Measurements from ENCODE around the gene MOB3A. TPM values are rescaled to one million over a fixed set of nuclear protein-coding genes. Genes with fewer than 3 reads are reported as not detected.
A peak's percentile ranks its signal among the peaks of the same experiment; 100 is the strongest.

Gene MOB3A
- total and polyA plus RNA-seq, 10 of the 15 experiments (the other 5 are each of a cell fraction or from before 2014, with no cell fraction given) = 7.5 to 229 (median 79.4) TPM

DNA sequence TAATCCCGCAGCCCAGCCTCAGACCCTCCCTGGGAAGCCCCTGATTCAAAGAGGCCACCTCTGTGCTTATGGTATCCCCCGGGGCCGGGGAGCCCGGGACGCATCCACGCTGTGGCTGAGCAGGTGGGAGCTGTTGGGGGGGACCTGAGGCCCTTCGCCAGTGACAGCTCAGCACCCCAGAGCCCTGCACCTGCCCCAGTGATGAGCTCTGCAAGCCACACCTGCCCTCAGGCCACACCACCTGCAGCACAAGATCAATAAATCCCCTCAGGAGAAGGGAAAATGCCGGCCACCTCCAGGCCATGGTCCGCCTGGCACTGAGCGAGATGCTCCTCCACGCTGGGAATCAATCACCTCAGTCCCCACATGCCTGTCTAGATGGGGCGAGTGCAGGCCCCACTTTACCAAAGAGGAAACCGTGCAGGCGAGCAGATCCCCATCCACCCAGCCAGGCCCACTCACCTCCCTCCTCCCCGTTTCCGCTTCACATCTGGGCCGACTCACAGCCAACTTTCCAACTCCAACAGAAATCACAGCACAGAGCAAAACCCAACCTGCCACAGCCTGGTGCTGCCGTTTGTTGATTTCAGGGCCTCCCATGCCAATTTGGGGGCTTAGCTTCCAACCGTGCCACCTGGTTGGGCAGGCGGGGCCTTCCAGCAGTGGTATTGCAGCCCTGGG lies 12.8 kb downstream of the MOB3A start (continued):
- no peak; the same call in 1 of the 2 replicates for TF ChIP-seq NR2F1 (conservative IDR thresholded peaks at IDR 0.05)

DNA sequence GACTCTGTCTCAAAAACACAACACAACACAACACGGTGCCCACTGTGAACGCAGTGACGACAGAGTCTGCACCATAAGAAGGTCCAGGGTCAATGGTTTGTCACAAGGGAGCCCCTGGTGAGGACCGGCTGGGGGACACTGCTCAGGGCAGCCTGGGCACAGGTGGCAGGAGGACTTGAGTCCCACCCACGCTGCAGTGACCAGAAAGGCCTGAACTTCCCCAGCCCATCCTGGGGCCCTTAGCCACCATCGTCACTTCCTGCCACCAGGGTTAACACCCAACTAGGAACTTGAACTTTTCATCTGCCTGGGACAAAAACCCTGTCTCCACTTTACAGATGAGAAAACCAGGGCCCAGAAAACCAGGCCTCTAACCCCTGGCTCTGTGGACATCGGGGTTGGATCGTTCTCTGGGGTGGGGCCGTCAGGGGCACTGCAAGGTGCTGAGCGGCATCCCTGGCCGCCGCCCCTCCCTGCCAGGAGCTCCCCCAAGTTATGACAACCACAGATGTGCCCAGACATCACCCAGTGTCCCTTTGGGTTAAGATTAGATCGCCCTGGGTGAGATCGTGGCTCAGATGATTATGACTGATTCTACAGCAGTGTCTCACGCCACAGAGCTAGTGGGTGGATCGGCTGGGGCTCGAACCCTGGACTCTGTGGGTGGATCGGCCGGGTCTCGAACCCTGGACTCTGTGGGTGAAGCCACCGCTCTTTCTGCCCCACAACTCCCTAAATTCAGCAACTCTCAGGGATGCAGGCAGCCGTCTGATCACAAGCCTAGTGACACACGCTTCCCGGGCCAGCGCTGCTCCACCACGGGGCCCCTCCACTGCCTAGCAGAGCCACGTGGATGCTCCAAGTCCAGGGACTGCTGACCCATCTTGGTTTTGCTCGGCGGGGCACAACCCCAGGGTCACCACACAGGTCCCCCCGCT lies 14.0 kb downstream of the MOB3A start:
- 1% methylated on average over 30 of the region's 30 CpGs for WGBS (ENCODE audit: insufficient coverage, insufficient replicate concordance, low lambda C conversion rate, missing lambda C conversion rate)
- POLR2A ChIA-PET = interaction anchor here (1.0 to 3.7 kb wide), 7 partner anchors 12 to 185 kb away, joined by 3 to 60 read pairs (median 5); partner anchors contain the start of gene IZUMO4
- peak overlapping the region; percentile 79 for H3K9ac ChIP-seq (ENCODE audit: control insufficient read depth, insufficient read depth, low read length)
- TF ChIP-seq JUND (IDR thresholded peaks at IDR 0.05; ENCODE audit: low read depth, low read length) (no peak), PML (IDR thresholded peaks at IDR 0.05; ENCODE audit: low read length) (no peak), TCF12 (IDR thresholded peaks at IDR 0.05; ENCODE audit: low read depth, low read length) (0 out of 2 replicates have a peak, but pooled peaks have one; percentile 30), MTA3 (IDR thresholded peaks at IDR 0.05; ENCODE audit: borderline replicate concordance, low read length) (0 out of 2 replicates have a peak, but pooled peaks have one; percentile 12)
- TF ChIP-seq, protein P1, sequence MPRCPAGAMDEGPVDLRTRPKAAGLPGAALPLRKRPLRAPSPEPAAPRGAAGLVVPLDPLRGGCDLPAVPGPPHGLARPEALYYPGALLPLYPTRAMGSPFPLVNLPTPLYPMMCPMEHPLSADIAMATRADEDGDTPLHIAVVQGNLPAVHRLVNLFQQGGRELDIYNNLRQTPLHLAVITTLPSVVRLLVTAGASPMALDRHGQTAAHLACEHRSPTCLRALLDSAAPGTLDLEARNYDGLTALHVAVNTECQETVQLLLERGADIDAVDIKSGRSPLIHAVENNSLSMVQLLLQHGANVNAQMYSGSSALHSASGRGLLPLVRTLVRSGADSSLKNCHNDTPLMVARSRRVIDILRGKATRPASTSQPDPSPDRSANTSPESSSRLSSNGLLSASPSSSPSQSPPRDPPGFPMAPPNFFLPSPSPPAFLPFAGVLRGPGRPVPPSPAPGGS (IDR thresholded peaks at IDR 0.05; ENCODE audit: borderline replicate concordance, insufficient read depth, low read depth, low read length, poor library complexity, severe bottlenecking) = no peak
- TF ChIP-seq, protein P2, sequence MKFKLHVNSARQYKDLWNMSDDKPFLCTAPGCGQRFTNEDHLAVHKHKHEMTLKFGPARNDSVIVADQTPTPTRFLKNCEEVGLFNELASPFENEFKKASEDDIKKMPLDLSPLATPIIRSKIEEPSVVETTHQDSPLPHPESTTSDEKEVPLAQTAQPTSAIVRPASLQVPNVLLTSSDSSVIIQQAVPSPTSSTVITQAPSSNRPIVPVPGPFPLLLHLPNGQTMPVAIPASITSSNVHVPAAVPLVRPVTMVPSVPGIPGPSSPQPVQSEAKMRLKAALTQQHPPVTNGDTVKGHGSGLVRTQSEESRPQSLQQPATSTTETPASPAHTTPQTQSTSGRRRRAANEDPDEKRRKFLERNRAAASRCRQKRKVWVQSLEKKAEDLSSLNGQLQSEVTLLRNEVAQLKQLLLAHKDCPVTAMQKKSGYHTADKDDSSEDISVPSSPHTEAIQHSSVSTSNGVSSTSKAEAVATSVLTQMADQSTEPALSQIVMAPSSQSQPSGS (IDR thresholded peaks at IDR 0.05; ENCODE audit: low read length) = no peak
- TF ChIP-seq, protein P3, sequence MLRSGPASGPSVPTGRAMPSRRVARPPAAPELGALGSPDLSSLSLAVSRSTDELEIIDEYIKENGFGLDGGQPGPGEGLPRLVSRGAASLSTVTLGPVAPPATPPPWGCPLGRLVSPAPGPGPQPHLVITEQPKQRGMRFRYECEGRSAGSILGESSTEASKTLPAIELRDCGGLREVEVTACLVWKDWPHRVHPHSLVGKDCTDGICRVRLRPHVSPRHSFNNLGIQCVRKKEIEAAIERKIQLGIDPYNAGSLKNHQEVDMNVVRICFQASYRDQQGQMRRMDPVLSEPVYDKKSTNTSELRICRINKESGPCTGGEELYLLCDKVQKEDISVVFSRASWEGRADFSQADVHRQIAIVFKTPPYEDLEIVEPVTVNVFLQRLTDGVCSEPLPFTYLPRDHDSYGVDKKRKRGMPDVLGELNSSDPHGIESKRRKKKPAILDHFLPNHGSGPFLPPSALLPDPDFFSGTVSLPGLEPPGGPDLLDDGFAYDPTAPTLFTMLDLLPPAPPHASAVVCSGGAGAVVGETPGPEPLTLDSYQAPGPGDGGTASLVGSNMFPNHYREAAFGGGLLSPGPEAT (IDR thresholded peaks at IDR 0.05; ENCODE audit: low read depth) = no peak
- TF ChIP-seq, protein P4, sequence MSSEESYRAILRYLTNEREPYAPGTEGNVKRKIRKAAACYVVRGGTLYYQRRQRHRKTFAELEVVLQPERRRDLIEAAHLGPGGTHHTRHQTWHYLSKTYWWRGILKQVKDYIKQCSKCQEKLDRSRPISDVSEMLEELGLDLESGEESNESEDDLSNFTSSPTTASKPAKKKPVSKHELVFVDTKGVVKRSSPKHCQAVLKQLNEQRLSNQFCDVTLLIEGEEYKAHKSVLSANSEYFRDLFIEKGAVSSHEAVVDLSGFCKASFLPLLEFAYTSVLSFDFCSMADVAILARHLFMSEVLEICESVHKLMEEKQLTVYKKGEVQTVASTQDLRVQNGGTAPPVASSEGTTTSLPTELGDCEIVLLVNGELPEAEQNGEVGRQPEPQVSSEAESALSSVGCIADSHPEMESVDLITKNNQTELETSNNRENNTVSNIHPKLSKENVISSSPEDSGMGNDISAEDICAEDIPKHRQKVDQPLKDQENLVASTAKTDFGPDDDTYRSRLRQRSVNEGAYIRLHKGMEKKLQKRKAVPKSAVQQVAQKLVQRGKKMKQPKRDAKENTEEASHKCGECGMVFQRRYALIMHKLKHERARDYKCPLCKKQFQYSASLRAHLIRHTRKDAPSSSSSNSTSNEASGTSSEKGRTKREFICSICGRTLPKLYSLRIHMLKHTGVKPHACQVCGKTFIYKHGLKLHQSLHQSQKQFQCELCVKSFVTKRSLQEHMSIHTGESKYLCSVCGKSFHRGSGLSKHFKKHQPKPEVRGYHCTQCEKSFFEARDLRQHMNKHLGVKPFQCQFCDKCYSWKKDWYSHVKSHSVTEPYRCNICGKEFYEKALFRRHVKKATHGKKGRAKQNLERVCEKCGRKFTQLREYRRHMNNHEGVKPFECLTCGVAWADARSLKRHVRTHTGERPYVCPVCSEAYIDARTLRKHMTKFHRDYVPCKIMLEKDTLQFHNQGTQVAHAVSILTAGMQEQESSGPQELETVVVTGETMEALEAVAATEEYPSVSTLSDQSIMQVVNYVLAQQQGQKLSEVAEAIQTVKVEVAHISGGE (CRISPR knock-in tag; IDR thresholded peaks at IDR 0.05) = no peak

More for the DNA sequence above, 14.0 kb downstream of the MOB3A start:
- peaks cover 88% of the 10 kb centered on the region for H3K79me2 ChIP-seq (ENCODE audit: control insufficient read depth, insufficient read depth, low read length)
- in situ Hi-C loops (cut with MboI) (loop anchor here (5.0 to 10.0 kb wide), 2 partner anchors 65 to 817 kb away; partner anchors contain the start of genes BTBD2 and CIRBP), intact Hi-C loops (cut with micrococcal nuclease; ENCODE audit: unreplicated experiment) (no loop called here)
- peaks cover 25% of the 10 kb centered on the region for H4K20me1 ChIP-seq (ENCODE audit: control insufficient read depth, insufficient read depth)
- H3K4me1 ChIP-seq (ENCODE audit: control insufficient read depth, insufficient read depth, low read length) = peaks cover 22% of the 10 kb centered on the region
- H3K9me3 ChIP-seq (replicated peaks; ENCODE audit: control insufficient read depth, insufficient read depth, low read length) = no peaks in the 10 kb centered on the region
- CTCF ChIA-PET = interaction anchor here (2.5 kb wide), 1 partner anchor 12 kb away, joined by 11 read pairs; no protein-coding TSS in a partner anchor
- peak overlapping the region; percentile 93 for H3K27ac ChIP-seq (ENCODE audit: control insufficient read depth, insufficient read depth)
- H3K27me3 ChIP-seq (replicated peaks in 1 of 2; ENCODE audit: control insufficient read depth in 2 of 2, insufficient read depth in 2 of 2, low read length in 1 of 2) = no peaks in the 10 kb centered on the region
- H3K36me3 ChIP-seq (ENCODE audit: control insufficient read depth in 2 of 2, insufficient read depth in 2 of 2, low read length in 1 of 2) = peaks cover 31 to 35% of the 10 kb centered on the region in 2 experiments
- DNase-seq (ENCODE audit: low read depth, low spot score) (no peak), ATAC-seq (peak; percentile 46), FAIRE-seq (peak; percentile 72)
- peak overlapping the region; percentile 89 for H3K4me2 ChIP-seq (ENCODE audit: control insufficient read depth, insufficient read depth)
- BruUV-seq (replicated peaks) = TSS peak; percentile 82
- SMC1A ChIA-PET (ENCODE audit: uncharacterized antibody, unreplicated experiment) = interaction anchor here (1.1 to 6.1 kb wide), 4 partner anchors 12 to 40 kb away, joined by 3 to 43 read pairs (median 6); partner anchors contain the start of gene MOB3A
- RAD21 ChIA-PET (ENCODE audit: unreplicated experiment) = interaction anchor here (1.0 to 3.5 kb wide), 2 partner anchors 11 to 66 kb away, joined by 3 to 31 read pairs; no protein-coding TSS in a partner anchor
- H2AFZ ChIP-seq (ENCODE audit: control insufficient read depth, low read depth, low read length) = no peak overlapping the region
- peak overlapping the region; percentile 95 for H3K4me3 ChIP-seq

Data from GM12878 (cell line).